ENCODE measurements around the gene SPATA2.

Gene SPATA2

DNA sequence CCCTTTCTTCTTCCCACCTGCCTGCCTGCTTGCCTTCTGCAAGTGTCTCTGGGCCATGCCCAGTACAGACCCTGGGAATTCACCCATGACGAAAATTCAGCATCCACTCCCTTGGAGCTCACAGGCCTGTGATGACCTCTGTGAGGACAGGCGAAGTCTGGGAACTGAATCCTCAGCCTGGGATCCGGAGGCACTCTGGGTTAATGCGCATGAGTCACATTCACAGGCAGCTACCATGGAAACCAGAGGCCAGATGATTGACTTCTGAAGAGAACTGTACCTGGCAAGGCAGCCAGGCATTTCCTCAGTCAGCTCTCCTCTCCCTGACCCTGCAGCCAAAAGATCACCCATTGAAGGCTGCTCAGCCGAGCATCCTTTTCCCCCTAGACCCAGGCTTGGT lies 61.7 kb downstream of the SPATA2 start:
- no peak for DNase-seq

Data from NCI-H2029 (cell line).